Smooth muscle cell (in vitro differentiated cells): Measurements from ENCODE around the gene PTPRN2. TPM values are rescaled to one million over a fixed set of nuclear protein-coding genes. Genes with fewer than 3 reads are reported as not detected.

Experiments
- DNase-seq: peaks from one replicate; lab custom pipeline; 2025; ENCODE audit not compliant: unreplicated experiment; lab: John Stamatoyannopoulos, UW
- H2AFZ ChIP-seq: fragments of 200-600 bp; sonication (generic); 2 replicates; pipeline ENCODE4 v1.6.0; 2016; ENCODE audit warnings: antibody characterized with exemption, low read depth, mild to moderate bottlenecking
- H3F3A ChIP-seq: fragments of 200-600 bp; sonication (generic); 2 replicates; pipeline ENCODE4 v1.6.0; 2017; ENCODE audit warnings: antibody characterized with exemption, low read depth
- H3K27ac ChIP-seq: fragments of 200-600 bp; sonication (generic); 2 replicates; pipeline ENCODE4 v1.5.1; 2016; ENCODE audit warnings: low read depth, mild to moderate bottlenecking
- H3K27me3 ChIP-seq: fragments of 200-600 bp; sonication (generic); 2 replicates; pipeline ENCODE4 v1.6.1; 2016; ENCODE audit warnings: low read depth, mild to moderate bottlenecking
- H3K36me3 ChIP-seq: fragments of 200-600 bp; sonication (generic); 2 replicates; pipeline ENCODE4 v1.5.1; 2016; ENCODE audit warnings: low read depth
- H3K4me1 ChIP-seq: fragments of 200-600 bp; sonication (generic); 2 replicates; pipeline ENCODE4 v1.5.1; 2016; ENCODE audit warnings: low read depth
- H3K4me2 ChIP-seq: fragments of 200-600 bp; sonication (generic); 2 replicates; pipeline ENCODE4 v1.6.0; 2016; ENCODE audit warnings: mild to moderate bottlenecking
- H3K4me3 ChIP-seq: fragments of 200-600 bp; sonication (generic); 2 replicates; pipeline ENCODE4 v1.5.1; 2016; ENCODE audit warnings: mild to moderate bottlenecking
- H3K79me2 ChIP-seq: fragments of 200-600 bp; sonication (generic); 2 replicates; pipeline ENCODE4 v1.6.0; 2016; ENCODE audit warnings: low read depth, mild to moderate bottlenecking
- H3K9ac ChIP-seq: fragments of 200-600 bp; sonication (generic); 2 replicates; pipeline ENCODE4 v1.6.0; 2016; ENCODE audit warnings: low read depth
- H3K9me3 ChIP-seq: fragments of 200-600 bp; sonication (generic); replicated peaks from 2 replicates; pipeline ENCODE4 v1.5.1; 2016; ENCODE audit warnings: low read depth
- H4K20me1 ChIP-seq: fragments of 200-600 bp; sonication (generic); 2 replicates; pipeline ENCODE4 v1.6.0; 2016; ENCODE audit warnings: low read depth
- WGBS: methylation state at CpG from one replicate; pipeline ENCODE4 v1.1.7; 2016; ENCODE audit warnings: low lambda C conversion rate; 5-methylcytosine and 5-hydroxymethylcytosine counted together
- polyA plus RNA-seq: library from polyadenylated mRNA; unstranded; fragments of >200 nt; fragmentation: Nextera tagmentation; extraction: Ambion mirVana; gene quantifications from 2 replicates; pipeline ENCODE4 v1.2.1, GENCODE V29; 2016
- total RNA-seq: library from RNA; depleted of rRNA; stranded (reverse); fragments of >200 nt; gene quantifications from 2 replicates; pipeline ENCODE4 v1.2.3, GENCODE V29; 2014
- TF ChIP-seq, protein P1 (sequence below): fragments of 200-600 bp; sonication (generic); IDR thresholded peaks from 2 replicates; pipeline ENCODE4 v1.5.1; 2017; ENCODE audit warnings: borderline replicate concordance, mild to moderate bottlenecking, antibody characterized with exemption; ENCODE audit not compliant: insufficient read depth, poor library complexity, severe bottlenecking

PTPRN2 gene
- total and polyA plus RNA-seq, 2 experiments from 2014 or later, result 0.09 to 0.87 TPM

DNA sequence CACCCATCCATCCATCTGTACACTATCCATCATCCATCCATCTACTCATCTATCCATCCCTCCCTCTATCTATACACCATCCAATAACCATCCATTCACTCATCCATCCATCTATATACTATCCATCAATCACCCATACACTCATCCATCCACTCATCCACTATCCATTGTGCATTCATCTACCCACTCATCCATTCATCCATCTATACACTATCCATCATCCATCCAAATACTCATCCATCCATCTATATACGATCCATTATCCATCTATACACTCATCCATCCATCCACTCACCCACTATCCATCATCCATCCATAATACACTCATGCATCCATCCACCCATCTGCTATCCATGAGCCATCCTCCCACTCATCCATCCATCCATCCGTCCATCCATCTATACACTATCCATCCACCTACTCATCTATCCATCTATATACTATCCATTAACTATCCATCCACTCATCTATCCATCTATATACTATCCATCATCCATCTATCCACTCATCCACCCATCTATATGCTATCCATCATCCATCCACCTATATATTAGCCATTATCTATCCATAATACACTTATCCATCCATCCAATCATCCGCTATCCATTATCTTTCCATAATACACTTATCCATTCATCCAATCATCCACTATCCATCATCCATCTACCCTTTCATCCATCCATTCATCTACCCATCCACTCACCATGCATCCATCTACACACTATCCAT, 765.5 kb downstream of the PTPRN2 start:
- TF ChIP-seq, protein P1, sequence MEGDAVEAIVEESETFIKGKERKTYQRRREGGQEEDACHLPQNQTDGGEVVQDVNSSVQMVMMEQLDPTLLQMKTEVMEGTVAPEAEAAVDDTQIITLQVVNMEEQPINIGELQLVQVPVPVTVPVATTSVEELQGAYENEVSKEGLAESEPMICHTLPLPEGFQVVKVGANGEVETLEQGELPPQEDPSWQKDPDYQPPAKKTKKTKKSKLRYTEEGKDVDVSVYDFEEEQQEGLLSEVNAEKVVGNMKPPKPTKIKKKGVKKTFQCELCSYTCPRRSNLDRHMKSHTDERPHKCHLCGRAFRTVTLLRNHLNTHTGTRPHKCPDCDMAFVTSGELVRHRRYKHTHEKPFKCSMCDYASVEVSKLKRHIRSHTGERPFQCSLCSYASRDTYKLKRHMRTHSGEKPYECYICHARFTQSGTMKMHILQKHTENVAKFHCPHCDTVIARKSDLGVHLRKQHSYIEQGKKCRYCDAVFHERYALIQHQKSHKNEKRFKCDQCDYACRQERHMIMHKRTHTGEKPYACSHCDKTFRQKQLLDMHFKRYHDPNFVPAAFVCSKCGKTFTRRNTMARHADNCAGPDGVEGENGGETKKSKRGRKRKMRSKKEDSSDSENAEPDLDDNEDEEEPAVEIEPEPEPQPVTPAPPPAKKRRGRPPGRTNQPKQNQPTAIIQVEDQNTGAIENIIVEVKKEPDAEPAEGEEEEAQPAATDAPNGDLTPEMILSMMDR, result no peak
- no peaks in the 10 kb centered on the region for H3K9me3 ChIP-seq
- no peak overlapping the region for H3K9ac ChIP-seq
- H2AFZ ChIP-seq, result no peak overlapping the region
- H4K20me1 ChIP-seq, result no peaks in the 10 kb centered on the region
- 79% methylated on average over 3 of the region's 3 CpGs for WGBS
- no peak overlapping the region for H3K4me3 ChIP-seq
- no peaks in the 10 kb centered on the region for H3K36me3 ChIP-seq
- no peaks in the 10 kb centered on the region for H3K4me1 ChIP-seq
- no peaks in the 10 kb centered on the region for H3K79me2 ChIP-seq
- H3F3A ChIP-seq, result no peaks in the 10 kb centered on the region
- no peak overlapping the region for H3K27ac ChIP-seq
- DNase-seq, result no peak
- H3K4me2 ChIP-seq, result no peak overlapping the region
- H3K27me3 ChIP-seq, result no peaks in the 10 kb centered on the region

GRCh38 chr7:157820796-157821195, 766.8 kb downstream of the PTPRN2 start:
- H3K27me3 ChIP-seq, result no peaks in the 10 kb centered on the region
- H3K9me3 ChIP-seq, result no peaks in the 10 kb centered on the region
- H3F3A ChIP-seq, result no peaks in the 10 kb centered on the region
- H4K20me1 ChIP-seq, result no peaks in the 10 kb centered on the region
- TF ChIP-seq, protein P1, result no peak
- 78% methylated on average over 4 of the region's 4 CpGs for whole genome bisulfite sequencing
- H3K36me3 ChIP-seq, result no peaks in the 10 kb centered on the region
- no peaks in the 10 kb centered on the region for H3K79me2 ChIP-seq
- no peak for DNase-seq
- H2AFZ ChIP-seq, result no peak overlapping the region
- H3K4me3 ChIP-seq, result no peak overlapping the region
- H3K4me1 ChIP-seq, result no peaks in the 10 kb centered on the region
- H3K27ac ChIP-seq, result no peak overlapping the region
- H3K9ac ChIP-seq, result no peak overlapping the region
- no peak overlapping the region for H3K4me2 ChIP-seq

- no peaks in the 10 kb centered on the region for H3K79me2 ChIP-seq
- H3K4me1 ChIP-seq, result no peaks in the 10 kb centered on the region
- no peaks in the 10 kb centered on the region for H4K20me1 ChIP-seq
- no peak overlapping the region for H3K9ac ChIP-seq
- WGBS, result 88% methylated on average over 13 of the region's 21 CpGs
- DNase-seq, result no peak
- H3K27me3 ChIP-seq, result no peaks in the 10 kb centered on the region
- H3F3A ChIP-seq, result no peaks in the 10 kb centered on the region
- H3K4me3 ChIP-seq, result no peak overlapping the region
- H3K9me3 ChIP-seq, result no peaks in the 10 kb centered on the region
- no peak overlapping the region for H2AFZ ChIP-seq
- TF ChIP-seq, protein P1, result no peak
- no peak overlapping the region for H3K4me2 ChIP-seq
- H3K27ac ChIP-seq, result no peak overlapping the region
- H3K36me3 ChIP-seq, result no peaks in the 10 kb centered on the region
Observed at GRCh38 chr7:157819455-157819807, 768.2 kb downstream of the PTPRN2 start.

DNA sequence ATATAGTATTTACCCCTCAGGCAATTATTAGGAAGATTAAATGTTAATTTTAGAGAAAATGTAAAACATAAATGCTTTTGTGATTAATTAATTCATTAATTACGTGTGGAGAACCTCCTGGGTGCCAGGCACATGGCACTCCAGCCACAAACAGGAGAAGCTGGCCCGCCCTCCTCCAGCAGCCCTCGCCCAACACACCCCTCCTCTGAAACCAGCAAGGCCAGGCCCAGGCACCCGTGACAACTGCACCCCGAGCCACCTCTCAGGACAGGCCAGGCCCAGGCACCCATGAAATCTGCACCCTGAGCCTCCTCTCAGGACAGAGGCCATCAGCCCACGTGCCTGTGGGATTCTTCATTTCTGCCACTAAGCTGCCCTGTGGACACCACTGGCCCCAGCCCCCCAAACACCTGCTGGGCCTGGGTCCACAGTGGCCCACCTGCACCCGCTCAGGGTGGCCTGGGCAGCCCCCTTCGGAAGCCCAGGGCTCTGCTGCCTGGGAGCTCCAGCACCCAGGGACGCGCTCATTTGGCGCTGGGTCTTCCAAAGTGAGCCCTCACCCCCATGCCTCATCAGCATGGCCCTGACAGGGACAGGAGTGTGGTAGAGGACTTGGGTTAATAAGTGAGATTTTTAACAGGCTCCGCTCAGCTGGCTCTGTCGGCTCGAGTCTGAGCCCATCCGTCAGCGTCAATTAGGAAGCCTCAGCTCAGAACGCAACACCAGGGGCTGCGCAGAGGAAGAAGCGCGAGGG, 768.7 kb downstream of the PTPRN2 start:
- DNase-seq, result no peak
- Histone ChIP-seq H3F3A (no peaks in the 10 kb centered on the region), H3K4me3 (no peak overlapping the region), H3K9ac (no peak overlapping the region), H3K4me1 (no peaks in the 10 kb centered on the region), H3K27ac (no peak overlapping the region), H3K27me3 (no peaks in the 10 kb centered on the region), H3K36me3 (no peaks in the 10 kb centered on the region), H2AFZ (no peak overlapping the region), H4K20me1 (no peaks in the 10 kb centered on the region), H3K79me2 (no peaks in the 10 kb centered on the region), H3K4me2 (no peak overlapping the region), H3K9me3 (no peaks in the 10 kb centered on the region)
- WGBS, result 91% methylated on average over 20 of the region's 20 CpGs
- TF ChIP-seq, protein P1, result no peak
